ENCODE results near the gene MYO1D.

GRCh38 chr17:32602396-32602795 lies 274.5 kb downstream of the MYO1D start:
- TF ChIP-seq BHLHE40 (IDR thresholded peaks at IDR 0.05; ENCODE audit: low read length), result no peak
- TF ChIP-seq CTCF (CRISPR knock-in tag; IDR thresholded peaks at IDR 0.05), result no peak
- no peak for TF ChIP-seq FUBP1 (CRISPR knock-in tag; IDR thresholded peaks at IDR 0.05; ENCODE audit: borderline replicate concordance)
- TF ChIP-seq CHD4 (IDR thresholded peaks at IDR 0.05; ENCODE audit: borderline replicate concordance, low read length), result no peak
- TF ChIP-seq MAFK (conservative IDR thresholded peaks at IDR 0.05 in 1 of 2, IDR thresholded peaks at IDR 0.05 in 1 of 2; ENCODE audit: low read length in 2 of 2), result no peak
- TF ChIP-seq FOXA1 (IDR thresholded peaks at IDR 0.05), result no peak
- TF ChIP-seq FOXA1 (CRISPR knock-in tag; IDR thresholded peaks at IDR 0.05), result no peak
- TF ChIP-seq EHMT2 (IDR thresholded peaks at IDR 0.05; ENCODE audit: borderline replicate concordance, low read depth, low read length), result no peak
- TF ChIP-seq AKAP8 (CRISPR knock-in tag; IDR thresholded peaks at IDR 0.05), result no peak
- no peak for TF ChIP-seq ZBTB26 (CRISPR knock-in tag; IDR thresholded peaks at IDR 0.05; ENCODE audit: borderline replicate concordance)
- no peak for TF ChIP-seq KLF13 (CRISPR knock-in tag; IDR thresholded peaks at IDR 0.05)
- no peak for TF ChIP-seq POLR2A (IDR thresholded peaks at IDR 0.05; ENCODE audit: insufficient read depth in 1 of 2, low read depth in 2 of 2, low read length in 2 of 2)
- no peak for TF ChIP-seq ZNF891 (CRISPR knock-in tag; IDR thresholded peaks at IDR 0.05)
- TF ChIP-seq PAX8 (CRISPR knock-in tag; IDR thresholded peaks at IDR 0.05; ENCODE audit: borderline replicate concordance), result no peak
- TF ChIP-seq NPAS2 (CRISPR knock-in tag; IDR thresholded peaks at IDR 0.05; ENCODE audit: borderline replicate concordance), result no peak

Measured in HepG2 (cell line).